Neutrophil (primary cell): ENCODE results near the gene CHL1.

Source experiments
- H3K27ac ChIP-seq: fragments of 200-600 bp; sonication (generic); 2 replicates; pipeline ENCODE4 v1.5.1; 2016; ENCODE audit warnings: mild to moderate bottlenecking, moderate library complexity
- H3K27me3 ChIP-seq: fragments of 200-600 bp; sonication (generic); 2 replicates; pipeline ENCODE4 v1.6.0; 2016; ENCODE audit warnings: mild to moderate bottlenecking
- H3K36me3 ChIP-seq: fragments of 200-600 bp; sonication (generic); 2 replicates; pipeline ENCODE4 v1.5.1; 2017
- H3K4me1 ChIP-seq, 2 experiments: fragments of 200-600 bp in 1 of 2; sonication (generic) in 1 of 2; 1 replicate in 1 of 2; 2 replicates in 1 of 2; pipeline versions ENCODE4 v1.5.1 to v1.6.1; 2013 to 2016; ENCODE audit warnings: low read depth in 1 of 2, low read length in 1 of 2, mild to moderate bottlenecking in 1 of 2, moderate library complexity in 1 of 2; ENCODE audit not compliant: control insufficient read depth in 1 of 2, insufficient read depth in 1 of 2
- H3K4me3 ChIP-seq, 2 experiments: fragments of 200-600 bp in 1 of 2; sonication (generic) in 1 of 2; 1 replicate in 1 of 2; 2 replicates in 1 of 2; pipeline ENCODE4 v1.5.1; 2013 to 2016; ENCODE audit warnings: low read depth in 1 of 2, low read length in 1 of 2, mild to moderate bottlenecking in 1 of 2, moderate library complexity in 1 of 2
- H3K9me3 ChIP-seq: fragments of 200-600 bp; sonication (generic); 2 replicates; pipeline ENCODE4 v1.5.1; 2016
- CTCF ChIP-seq: fragments of 200-600 bp; sonication (generic); IDR thresholded peaks from 2 replicates; pipeline ENCODE4 v1.5.1; 2016; ENCODE audit warnings: antibody characterized with exemption

The CHL1 gene

DNA sequence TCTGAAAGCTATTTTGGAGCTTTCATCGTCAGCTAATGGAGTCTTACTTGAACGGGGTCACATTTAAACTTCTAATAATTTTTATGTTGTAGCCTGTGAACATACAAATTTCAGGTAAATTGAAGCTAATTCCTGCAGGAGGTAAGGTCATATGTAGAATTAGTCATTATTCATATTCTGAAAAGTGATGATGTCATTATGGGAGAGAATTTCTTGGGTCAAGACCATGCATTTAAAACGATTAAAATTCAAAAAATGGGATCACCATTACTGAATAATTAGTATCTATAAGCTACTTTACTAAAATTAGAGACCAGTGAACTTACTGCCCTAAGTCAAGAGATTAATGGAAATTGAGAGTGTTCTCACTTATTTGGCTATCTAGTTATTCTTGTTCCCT, 120.4 kb downstream of the CHL1 start:
- no peaks in the 10 kb centered on the region for H3K36me3 ChIP-seq
- no peak overlapping the region for H3K27ac ChIP-seq
- no peak for TF ChIP-seq CTCF
- H3K27me3 ChIP-seq, result no peaks in the 10 kb centered on the region
- no peaks in the 10 kb centered on the region for H3K4me1 ChIP-seq
- H3K4me3 ChIP-seq, result no peak overlapping the region
- H3K9me3 ChIP-seq, result no peaks in the 10 kb centered on the region

DNA sequence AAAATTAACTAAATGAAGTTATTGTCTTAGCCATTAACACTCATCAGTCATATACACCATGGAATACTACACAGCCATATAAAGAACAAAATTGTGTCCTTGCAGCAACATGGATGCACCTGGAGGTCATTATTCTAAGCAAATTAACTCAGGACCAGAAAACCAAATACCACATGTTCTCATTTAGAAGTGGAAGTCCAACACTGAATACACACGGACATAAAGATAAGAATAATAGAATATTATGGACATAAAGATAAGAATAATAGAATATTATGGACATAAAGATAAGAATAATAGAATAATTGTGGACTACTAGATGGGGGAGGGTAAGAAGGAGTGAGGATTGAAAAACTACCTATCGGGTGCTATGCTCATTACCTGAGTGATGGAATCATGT, 122.3 kb downstream of the CHL1 start:
- no peaks in the 10 kb centered on the region for H3K9me3 ChIP-seq
- H3K4me3 ChIP-seq, result no peak overlapping the region
- no peaks in the 10 kb centered on the region for H3K4me1 ChIP-seq
- H3K27ac ChIP-seq, result no peak overlapping the region
- no peaks in the 10 kb centered on the region for H3K27me3 ChIP-seq
- TF ChIP-seq CTCF, result no peak
- H3K36me3 ChIP-seq, result no peaks in the 10 kb centered on the region

- Histone ChIP-seq H3K9me3 (no peaks in the 10 kb centered on the region), H3K27me3 (no peaks in the 10 kb centered on the region), H3K4me1 (no peaks in the 10 kb centered on the region), H3K36me3 (no peaks in the 10 kb centered on the region), H3K4me3 (no peak overlapping the region), H3K27ac (no peak overlapping the region)
- no peak for TF ChIP-seq CTCF
Measured at GRCh38 chr3:324423-324822, 127.9 kb downstream of the CHL1 start.

GRCh38 chr3:325495-325894, 128.9 kb downstream of the CHL1 start:
- Histone ChIP-seq H3K36me3 (no peaks in the 10 kb centered on the region), H3K4me1 (no peaks in the 10 kb centered on the region), H3K27me3 (no peaks in the 10 kb centered on the region), H3K9me3 (no peaks in the 10 kb centered on the region), H3K27ac (no peak overlapping the region), H3K4me3 (no peak overlapping the region)
- no peak for TF ChIP-seq CTCF

DNA sequence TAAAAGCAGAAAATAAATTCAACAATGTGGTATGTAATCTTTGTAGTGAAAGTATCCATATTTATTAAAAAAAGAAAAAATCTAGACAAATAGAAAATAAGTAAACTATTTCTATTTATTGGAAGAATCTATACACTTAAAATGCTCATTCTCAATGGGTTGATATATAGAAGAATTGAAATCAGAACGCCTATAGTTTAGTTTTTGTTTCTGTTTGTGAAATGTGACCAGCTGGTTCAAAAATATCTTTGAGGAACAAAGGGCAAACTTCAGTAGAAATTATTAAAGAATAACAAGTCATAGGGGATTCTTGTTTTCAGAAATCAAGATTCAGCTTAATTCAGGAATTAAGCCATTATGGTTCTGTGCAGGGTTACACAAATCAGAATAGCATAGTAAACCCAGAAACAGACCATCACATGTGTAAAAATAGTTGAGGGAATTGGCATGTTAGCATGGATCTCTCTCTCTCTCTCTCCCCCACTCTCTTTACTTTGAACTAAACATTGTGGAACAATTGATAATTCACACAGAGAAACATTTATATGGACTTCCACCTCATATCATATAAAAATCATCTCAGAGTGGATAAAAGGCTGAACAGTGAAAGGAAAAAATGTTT, 134.0 kb downstream of the CHL1 start:
- no peaks in the 10 kb centered on the region for H3K9me3 ChIP-seq
- no peak overlapping the region for H3K27ac ChIP-seq
- no peak overlapping the region for H3K4me3 ChIP-seq
- H3K4me1 ChIP-seq, result no peaks in the 10 kb centered on the region
- H3K36me3 ChIP-seq, result no peaks in the 10 kb centered on the region
- no peaks in the 10 kb centered on the region for H3K27me3 ChIP-seq
- TF ChIP-seq CTCF, result no peak

- H3K4me3 ChIP-seq, result no peak overlapping the region
- TF ChIP-seq CTCF, result no peak
- H3K27me3 ChIP-seq, result no peaks in the 10 kb centered on the region
- H3K9me3 ChIP-seq, result no peaks in the 10 kb centered on the region
- no peaks in the 10 kb centered on the region for H3K4me1 ChIP-seq
- H3K27ac ChIP-seq, result no peak overlapping the region
- H3K36me3 ChIP-seq, result no peaks in the 10 kb centered on the region
Measured at GRCh38 chr3:331881-332280, 135.3 kb downstream of the CHL1 start.
